ENCODE results near the gene LIF.

- no peak for TF ChIP-seq CTCF (IDR thresholded peaks at IDR 0.05)
- no peak for TF ChIP-seq POLR2A (IDR thresholded peaks at IDR 0.05)
Observed at GRCh38 chr22:30266445-30267381, 20.2 kb upstream of the LIF start, which contains the start of gene OSM.

All from tibial nerve (tissue), 3 donors.